Measurements from ENCODE around the gene NGF.

GRCh38 chr1:115293899-115294298 is 44.1 kb downstream of the NGF start:
- TF ChIP-seq CTCF (IDR thresholded peaks at IDR 0.05) (no peak), POLR2A (IDR thresholded peaks at IDR 0.05) (no peak)

Measured in lower leg skin (tissue), 3 donors.